Neural cell (in vitro differentiated cells): ENCODE measurements around the gene ICE2. TPM values are rescaled to one million over a fixed set of nuclear protein-coding genes. Genes with fewer than 3 reads are reported as not detected.

Experiments used
- H2AFZ ChIP-seq: fragments of 200-600, 300-800 bp; sonication (generic), shearing (Covaris generic); 2 replicates; pipeline ENCODE4 v1.6.0; 2014; ENCODE audit warnings: low read depth, mild to moderate bottlenecking, antibody characterized with exemption, low read length, moderate library complexity
- H3F3A ChIP-seq: fragments of 200-600 bp; shearing (Covaris generic); 2 replicates; pipeline ENCODE4 v1.6.1; 2016; ENCODE audit warnings: mild to moderate bottlenecking, moderate library complexity, mixed read lengths, antibody characterized with exemption, low read length; ENCODE audit not compliant: insufficient read depth, poor library complexity, severe bottlenecking
- H3K27ac ChIP-seq: fragments of 200-600, 300-800 bp; sonication (generic), shearing (Covaris generic); 2 replicates; pipeline ENCODE4 v1.5.1; 2014; ENCODE audit warnings: mild to moderate bottlenecking, low read length, moderate library complexity
- H3K27me3 ChIP-seq: fragments of 300-800, 200-600 bp; sonication (generic), shearing (Covaris generic); 2 replicates; pipeline ENCODE4 v1.6.0; 2014; ENCODE audit warnings: mild to moderate bottlenecking, low read depth, low read length, moderate library complexity; ENCODE audit not compliant: insufficient read depth
- H3K36me3 ChIP-seq: fragments of 300-800, 200-600 bp; sonication (generic), shearing (Covaris generic); 2 replicates; pipeline ENCODE4 v1.5.1; 2014; ENCODE audit warnings: mild to moderate bottlenecking, antibody characterized with exemption, low read length, moderate library complexity; ENCODE audit not compliant: insufficient read depth
- H3K4me2 ChIP-seq: fragments of 300-800, 200-600 bp; sonication (generic), shearing (Covaris generic); 2 replicates; pipeline ENCODE4 v1.6.0; 2014; ENCODE audit warnings: mild to moderate bottlenecking, low read length
- H3K4me3 ChIP-seq: fragments of 300-800, 200-600 bp; sonication (generic), shearing (Covaris generic); 2 replicates; pipeline ENCODE4 v1.5.1; 2014; ENCODE audit warnings: mild to moderate bottlenecking, low read length, moderate library complexity
- H3K79me2 ChIP-seq: fragments of 200-600 bp; shearing (Covaris generic); replicated peaks from 2 replicates; pipeline ENCODE4 v1.6.0; 2014; ENCODE audit warnings: mild to moderate bottlenecking, low read length, moderate library complexity; ENCODE audit not compliant: insufficient read depth
- H3K9ac ChIP-seq: fragments of 300-800, 200-600 bp; sonication (generic), shearing (Covaris generic); 2 replicates; pipeline ENCODE4 v1.6.1; 2016; ENCODE audit warnings: mild to moderate bottlenecking, low read length, mixed read lengths
- H3K9me2 ChIP-seq: fragments of 200-600 bp; shearing (Covaris generic); 2 replicates; pipeline ENCODE4 v1.6.1; 2016; ENCODE audit warnings: mild to moderate bottlenecking, low read length, mixed read lengths; ENCODE audit not compliant: insufficient read depth
- H3K9me3 ChIP-seq: fragments of 200-600, 300-800 bp; sonication (generic), shearing (Covaris generic); 2 replicates; pipeline ENCODE4 v1.6.1; 2016; ENCODE audit warnings: mild to moderate bottlenecking, mixed run types, low read length, moderate library complexity, mixed read lengths
- H4K20me1 ChIP-seq: fragments of 200-600 bp; shearing (Covaris generic); 2 replicates; pipeline ENCODE4 v1.6.1; 2016; ENCODE audit warnings: mild to moderate bottlenecking, mixed run types; ENCODE audit not compliant: insufficient read depth
- EP300 ChIP-seq: fragments of 450-650 bp; conservative IDR thresholded peaks from 2 replicates; pipeline ENCODE4 v1.6.1; 2014; ENCODE audit warnings: antibody characterized with exemption, mild to moderate bottlenecking, moderate library complexity; ENCODE audit not compliant: poor library complexity, severe bottlenecking
- EZH2 ChIP-seq: fragments of 200-600, 300-800 bp; shearing (Covaris generic), sonication (generic); IDR thresholded peaks from 2 replicates; pipeline ENCODE4 v1.6.1; 2014; ENCODE audit warnings: antibody characterized with exemption, low read length, borderline replicate concordance, mild to moderate bottlenecking; ENCODE audit not compliant: insufficient read depth, poor library complexity, severe bottlenecking
- MXI1 ChIP-seq: fragments of 450-650 bp; conservative IDR thresholded peaks from 2 replicates; pipeline ENCODE4 v1.6.1; 2014; ENCODE audit warnings: antibody characterized with exemption, mild to moderate bottlenecking; ENCODE audit not compliant: poor library complexity, severe bottlenecking
- POLR2AphosphoS5 ChIP-seq: IDR thresholded peaks from 2 replicates; pipeline ENCODE4 v1.6.1; 2012
- RAD21 ChIP-seq: fragments of 450-650 bp; conservative IDR thresholded peaks from 2 replicates; pipeline ENCODE4 v1.6.1; 2014; ENCODE audit warnings: antibody characterized with exemption, mild to moderate bottlenecking, moderate library complexity
- SMC3 ChIP-seq: fragments of 450-650 bp; conservative IDR thresholded peaks from 2 replicates; pipeline ENCODE4 v1.6.1; 2014; ENCODE audit warnings: antibody characterized with exemption, mild to moderate bottlenecking, moderate library complexity; ENCODE audit not compliant: poor library complexity
- TAF1 ChIP-seq: IDR thresholded peaks from 2 replicates; pipeline ENCODE4 v1.6.1; 2012; ENCODE audit warnings: low read depth
- polyA plus RNA-seq: library from polyadenylated mRNA; depleted of rRNA; stranded (reverse); fragments of >200 nt; gene quantifications from 2 replicates; pipeline ENCODE4 v1.2.3, GENCODE V29; 2014
- TF ChIP-seq, protein P1 (sequence below): IDR thresholded peaks from 2 replicates; pipeline ENCODE4 v1.6.1; 2012; ENCODE audit warnings: borderline replicate concordance
- TF ChIP-seq, protein P2 (sequence below): fragments of 450-650 bp; IDR thresholded peaks from 2 replicates; pipeline ENCODE4 v1.5.1; 2014; ENCODE audit warnings: antibody characterized with exemption, mild to moderate bottlenecking, moderate library complexity; ENCODE audit not compliant: poor library complexity, severe bottlenecking

ICE2 gene
- polyA plus RNA-seq, 1 donor from 2014 or later = 34.0 TPM

DNA sequence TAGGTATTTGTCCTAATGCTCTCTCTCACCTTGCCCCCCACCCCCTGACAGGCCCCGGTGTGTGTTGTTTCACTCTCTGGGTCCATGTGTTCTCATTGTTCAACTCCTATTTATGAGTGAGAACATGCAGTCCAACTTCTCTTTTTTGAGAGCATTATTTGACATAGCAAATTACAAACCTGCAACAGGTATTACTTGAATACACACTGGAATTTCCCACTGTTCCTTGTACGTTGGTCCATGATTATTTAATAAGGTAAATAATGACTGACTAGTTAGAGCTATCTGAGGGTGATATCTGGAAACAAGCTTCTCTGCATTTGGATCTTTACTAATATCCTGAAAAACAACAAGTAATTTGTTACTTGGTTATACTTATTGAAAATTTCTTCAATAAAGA is 24.1 kb downstream of the ICE2 start:
- TF ChIP-seq POLR2AphosphoS5 (no peak), SMC3 (no peak), TAF1 (no peak), RAD21 (no peak), EP300 (no peak), EZH2 (no peak), MXI1 (no peak)
- TF ChIP-seq, protein P1, sequence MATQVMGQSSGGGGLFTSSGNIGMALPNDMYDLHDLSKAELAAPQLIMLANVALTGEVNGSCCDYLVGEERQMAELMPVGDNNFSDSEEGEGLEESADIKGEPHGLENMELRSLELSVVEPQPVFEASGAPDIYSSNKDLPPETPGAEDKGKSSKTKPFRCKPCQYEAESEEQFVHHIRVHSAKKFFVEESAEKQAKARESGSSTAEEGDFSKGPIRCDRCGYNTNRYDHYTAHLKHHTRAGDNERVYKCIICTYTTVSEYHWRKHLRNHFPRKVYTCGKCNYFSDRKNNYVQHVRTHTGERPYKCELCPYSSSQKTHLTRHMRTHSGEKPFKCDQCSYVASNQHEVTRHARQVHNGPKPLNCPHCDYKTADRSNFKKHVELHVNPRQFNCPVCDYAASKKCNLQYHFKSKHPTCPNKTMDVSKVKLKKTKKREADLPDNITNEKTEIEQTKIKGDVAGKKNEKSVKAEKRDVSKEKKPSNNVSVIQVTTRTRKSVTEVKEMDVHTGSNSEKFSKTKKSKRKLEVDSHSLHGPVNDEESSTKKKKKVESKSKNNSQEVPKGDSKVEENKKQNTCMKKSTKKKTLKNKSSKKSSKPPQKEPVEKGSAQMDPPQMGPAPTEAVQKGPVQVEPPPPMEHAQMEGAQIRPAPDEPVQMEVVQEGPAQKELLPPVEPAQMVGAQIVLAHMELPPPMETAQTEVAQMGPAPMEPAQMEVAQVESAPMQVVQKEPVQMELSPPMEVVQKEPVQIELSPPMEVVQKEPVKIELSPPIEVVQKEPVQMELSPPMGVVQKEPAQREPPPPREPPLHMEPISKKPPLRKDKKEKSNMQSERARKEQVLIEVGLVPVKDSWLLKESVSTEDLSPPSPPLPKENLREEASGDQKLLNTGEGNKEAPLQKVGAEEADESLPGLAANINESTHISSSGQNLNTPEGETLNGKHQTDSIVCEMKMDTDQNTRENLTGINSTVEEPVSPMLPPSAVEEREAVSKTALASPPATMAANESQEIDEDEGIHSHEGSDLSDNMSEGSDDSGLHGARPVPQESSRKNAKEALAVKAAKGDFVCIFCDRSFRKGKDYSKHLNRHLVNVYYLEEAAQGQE = no peak
- TF ChIP-seq, protein P2, sequence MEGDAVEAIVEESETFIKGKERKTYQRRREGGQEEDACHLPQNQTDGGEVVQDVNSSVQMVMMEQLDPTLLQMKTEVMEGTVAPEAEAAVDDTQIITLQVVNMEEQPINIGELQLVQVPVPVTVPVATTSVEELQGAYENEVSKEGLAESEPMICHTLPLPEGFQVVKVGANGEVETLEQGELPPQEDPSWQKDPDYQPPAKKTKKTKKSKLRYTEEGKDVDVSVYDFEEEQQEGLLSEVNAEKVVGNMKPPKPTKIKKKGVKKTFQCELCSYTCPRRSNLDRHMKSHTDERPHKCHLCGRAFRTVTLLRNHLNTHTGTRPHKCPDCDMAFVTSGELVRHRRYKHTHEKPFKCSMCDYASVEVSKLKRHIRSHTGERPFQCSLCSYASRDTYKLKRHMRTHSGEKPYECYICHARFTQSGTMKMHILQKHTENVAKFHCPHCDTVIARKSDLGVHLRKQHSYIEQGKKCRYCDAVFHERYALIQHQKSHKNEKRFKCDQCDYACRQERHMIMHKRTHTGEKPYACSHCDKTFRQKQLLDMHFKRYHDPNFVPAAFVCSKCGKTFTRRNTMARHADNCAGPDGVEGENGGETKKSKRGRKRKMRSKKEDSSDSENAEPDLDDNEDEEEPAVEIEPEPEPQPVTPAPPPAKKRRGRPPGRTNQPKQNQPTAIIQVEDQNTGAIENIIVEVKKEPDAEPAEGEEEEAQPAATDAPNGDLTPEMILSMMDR = no peak
- Histone ChIP-seq H3K9ac (no peak overlapping the region), H3K4me3 (no peak overlapping the region), H3K27me3 (no peaks in the 10 kb centered on the region), H3K4me2 (no peak overlapping the region), H3K36me3 (peaks cover 3% of the 10 kb centered on the region), H3K9me3 (no peaks in the 10 kb centered on the region), H2AFZ (no peak overlapping the region), H3K9me2 (no peaks in the 10 kb centered on the region), H3K27ac (no peak overlapping the region), H3F3A (no peaks in the 10 kb centered on the region), H3K79me2 (no peaks in the 10 kb centered on the region), H4K20me1 (no peaks in the 10 kb centered on the region)

DNA sequence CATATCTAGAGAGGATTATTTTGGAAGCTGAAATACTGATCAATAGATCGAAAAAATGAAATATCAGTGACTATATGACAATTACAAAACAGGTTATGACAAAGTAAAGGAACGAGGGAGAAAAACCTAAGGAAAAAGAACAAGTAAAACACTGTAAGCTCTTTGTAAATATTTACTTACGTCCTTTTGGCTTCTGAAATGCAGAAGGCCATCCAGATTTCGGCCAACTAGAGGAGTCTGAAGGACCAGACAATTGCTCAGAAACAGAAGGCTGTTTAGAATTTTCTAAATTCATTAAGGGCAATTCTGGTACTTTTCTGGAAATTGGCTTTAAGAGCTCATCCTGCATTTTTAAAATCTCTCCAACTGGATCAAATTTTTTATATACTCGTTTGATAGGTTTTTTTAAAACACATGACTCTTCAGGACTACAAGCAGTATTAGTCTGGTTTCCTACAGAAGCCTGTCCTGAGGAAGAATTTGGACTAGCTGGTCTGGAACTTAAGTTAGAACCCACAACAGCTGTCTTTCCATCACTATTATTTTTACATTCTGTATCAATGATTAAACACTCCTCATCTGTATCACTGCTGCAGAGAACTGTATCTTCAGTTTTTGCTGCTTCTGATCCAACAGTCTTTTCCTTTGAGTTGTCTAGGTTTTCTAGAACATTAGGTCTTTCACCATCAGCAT is 30.1 kb downstream of the ICE2 start:
- Histone ChIP-seq H3K36me3 (peaks cover 3% of the 10 kb centered on the region), H3K4me2 (no peak overlapping the region), H3K27me3 (no peaks in the 10 kb centered on the region), H3F3A (no peaks in the 10 kb centered on the region), H3K79me2 (no peaks in the 10 kb centered on the region), H2AFZ (no peak overlapping the region), H3K9ac (no peak overlapping the region), H4K20me1 (no peaks in the 10 kb centered on the region), H3K4me3 (no peak overlapping the region), H3K9me2 (no peaks in the 10 kb centered on the region), H3K27ac (no peak overlapping the region), H3K9me3 (no peaks in the 10 kb centered on the region)
- TF ChIP-seq EZH2 (no peak), MXI1 (no peak), RAD21 (no peak), POLR2AphosphoS5 (no peak), EP300 (no peak), TAF1 (no peak), SMC3 (no peak)
- TF ChIP-seq, protein P2 = no peak
